ENCODE data around the gene FZR1. TPM values are rescaled to one million over a fixed set of nuclear protein-coding genes. Genes with fewer than 3 reads are reported as not detected.

FZR1 gene
- total RNA-seq, 1 experiment from 2014 or later: 57.0 TPM

GRCh38 chr19:3539756-3540118 lies 33.6 kb downstream of the FZR1 start:
- DNase-seq: no peak
- Histone ChIP-seq H3K4me2 (no peak overlapping the region), H3K4me3 (no peak overlapping the region), H3K4me1 (replicated peaks; ENCODE audit: insufficient read depth) (no peaks in the 10 kb centered on the region), H2AFZ (no peak overlapping the region), H3K27ac (no peak overlapping the region), H3K36me3 (ENCODE audit: low read depth) (no peaks in the 10 kb centered on the region), H3K79me2 (ENCODE audit: low read depth) (no peaks in the 10 kb centered on the region), H3K9me3 (ENCODE audit: insufficient read depth, low read depth) (no peaks in the 10 kb centered on the region), H3F3A (ENCODE audit: insufficient read depth, low read depth) (peaks cover 4% of the 10 kb centered on the region; the same call in 1 of the 2 replicates), H3K9me2 (ENCODE audit: insufficient read depth) (no peaks in the 10 kb centered on the region), H4K20me1 (ENCODE audit: insufficient read depth) (no peaks in the 10 kb centered on the region; the same call in 1 of the 2 replicates), H3K27me3 (ENCODE audit: insufficient read depth, low read depth) (no peaks in the 10 kb centered on the region)
- intact Hi-C loops (cut with micrococcal nuclease; ENCODE audit: unreplicated experiment): no loop called here
- POLR2A ChIA-PET (ENCODE audit: unreplicated experiment): no interaction called here
- TF ChIP-seq CTCF (conservative IDR thresholded peaks at IDR 0.05): no peak
- no peak for TF ChIP-seq EZH2 (IDR thresholded peaks at IDR 0.05; ENCODE audit: low read depth)
- no TSS peak for BruUV-seq (replicated peaks)
- CTCF ChIA-PET: no interaction called here

DNA sequence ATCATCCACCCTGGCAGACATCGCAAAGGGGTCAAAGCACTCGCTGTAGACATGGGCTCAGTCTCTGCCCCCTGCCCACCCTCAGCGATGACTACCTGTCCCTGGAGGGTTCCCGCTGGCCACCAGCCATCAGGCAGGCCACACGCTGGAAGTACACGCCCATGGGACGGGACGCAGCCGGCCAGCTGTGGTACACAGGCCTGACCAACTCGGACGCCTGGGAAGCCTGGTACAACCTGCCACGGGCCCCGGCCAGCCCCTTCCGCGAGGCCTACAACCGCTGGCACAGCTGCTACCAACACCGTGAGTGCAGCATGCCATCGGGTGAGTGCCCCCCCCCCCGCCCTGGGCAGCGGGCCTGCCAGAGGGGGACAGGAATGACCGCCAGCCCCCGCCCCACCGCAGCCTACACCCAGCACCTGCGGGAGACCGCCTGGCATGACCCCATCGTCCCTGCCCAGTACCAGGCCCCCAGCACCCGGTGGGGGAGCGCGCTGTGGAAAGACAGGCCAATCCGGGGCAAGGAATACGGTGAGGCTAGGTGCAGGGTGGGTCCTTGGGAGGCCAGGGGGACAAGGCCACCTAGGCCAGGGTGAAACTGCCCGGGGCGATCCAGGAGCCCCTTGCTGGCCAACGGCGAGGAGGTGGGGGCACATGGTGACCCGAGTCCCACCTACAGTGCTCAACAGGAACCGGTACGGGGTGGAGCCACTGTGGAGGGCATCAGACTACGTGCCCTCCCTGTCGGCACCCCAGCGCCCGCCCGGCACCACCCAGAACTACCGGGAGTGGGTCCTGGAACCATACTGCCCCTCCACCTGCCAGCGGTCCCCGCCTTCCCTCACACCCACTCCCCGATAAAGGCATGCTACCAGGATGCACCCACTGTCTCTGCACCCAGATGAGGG lies 37.3 kb downstream of the FZR1 start:
- H4K20me1 ChIP-seq (ENCODE audit: insufficient read depth): no peaks in the 10 kb centered on the region; the same call in 1 of the 2 replicates
- no peaks in the 10 kb centered on the region for H3K79me2 ChIP-seq (ENCODE audit: low read depth)
- no peaks in the 10 kb centered on the region for H3K4me1 ChIP-seq (replicated peaks; ENCODE audit: insufficient read depth)
- H3K27ac ChIP-seq: no peak overlapping the region
- H3F3A ChIP-seq (ENCODE audit: insufficient read depth, low read depth): peaks cover 4% of the 10 kb centered on the region; the same call in 1 of the 2 replicates
- H3K36me3 ChIP-seq (ENCODE audit: low read depth): no peaks in the 10 kb centered on the region
- no peaks in the 10 kb centered on the region for H3K27me3 ChIP-seq (ENCODE audit: insufficient read depth, low read depth)
- BruUV-seq (replicated peaks): no TSS peak
- CTCF ChIA-PET: no interaction called here
- H2AFZ ChIP-seq: no peak overlapping the region
- no peaks in the 10 kb centered on the region for H3K9me2 ChIP-seq (ENCODE audit: insufficient read depth)
- intact Hi-C loops (cut with micrococcal nuclease; ENCODE audit: unreplicated experiment): no loop called here
- POLR2A ChIA-PET (ENCODE audit: unreplicated experiment): no interaction called here
- no peaks in the 10 kb centered on the region for H3K9me3 ChIP-seq (ENCODE audit: insufficient read depth, low read depth)
- TF ChIP-seq CTCF (conservative IDR thresholded peaks at IDR 0.05) (no peak), EZH2 (IDR thresholded peaks at IDR 0.05; ENCODE audit: low read depth) (no peak)
- H3K4me3 ChIP-seq: no peak overlapping the region
- no peak for DNase-seq
- no peak overlapping the region for H3K4me2 ChIP-seq

GRCh38 chr19:3544058-3544376 lies 37.9 kb downstream of the FZR1 start:
- Histone ChIP-seq H3K79me2 (ENCODE audit: low read depth) (no peaks in the 10 kb centered on the region), H2AFZ (no peak overlapping the region), H3K4me2 (no peak overlapping the region), H4K20me1 (ENCODE audit: insufficient read depth) (no peaks in the 10 kb centered on the region; the same call in 1 of the 2 replicates), H3K9me2 (ENCODE audit: insufficient read depth) (no peaks in the 10 kb centered on the region), H3K4me1 (replicated peaks; ENCODE audit: insufficient read depth) (no peaks in the 10 kb centered on the region), H3K4me3 (no peak overlapping the region), H3K27ac (no peak overlapping the region), H3K36me3 (ENCODE audit: low read depth) (no peaks in the 10 kb centered on the region), H3K9me3 (ENCODE audit: insufficient read depth, low read depth) (no peaks in the 10 kb centered on the region), H3K27me3 (ENCODE audit: insufficient read depth, low read depth) (no peaks in the 10 kb centered on the region), H3F3A (ENCODE audit: insufficient read depth, low read depth) (peaks cover 4% of the 10 kb centered on the region; the same call in 1 of the 2 replicates)
- BruUV-seq (replicated peaks): no TSS peak
- ChIA-PET CTCF (no interaction called here), POLR2A (ENCODE audit: unreplicated experiment) (no interaction called here)
- no peak for DNase-seq
- TF ChIP-seq CTCF (conservative IDR thresholded peaks at IDR 0.05) (no peak), EZH2 (IDR thresholded peaks at IDR 0.05; ENCODE audit: low read depth) (no peak)
- intact Hi-C loops (cut with micrococcal nuclease; ENCODE audit: unreplicated experiment): no loop called here
